ENCODE measurements around the gene SMIM24.

SMIM24 gene

GRCh38 chr19:3459089-3459881 is 21.0 kb downstream of the SMIM24 start:
- Histone ChIP-seq H4K20me1 (ENCODE audit: insufficient read depth, low read length, poor library complexity, severe bottlenecking) (peaks cover 5% of the 10 kb centered on the region), H3F3A (ENCODE audit: low read depth) (no peaks in the 10 kb centered on the region), H3K36me3 (ENCODE audit: insufficient read depth, low read length) (peaks cover 35% of the 10 kb centered on the region; the same call in 1 of the 2 replicates), H2AFZ (ENCODE audit: low read length) (no peak overlapping the region), H3K4me2 (ENCODE audit: low read depth, low read length, poor library complexity, severe bottlenecking) (no peak overlapping the region), H3K4me3 (ENCODE audit: low read length, poor library complexity, severe bottlenecking) (no peak overlapping the region), H3K9ac (ENCODE audit: low read depth, low read length, poor library complexity, severe bottlenecking) (no peak overlapping the region), H3K4me1 (ENCODE audit: insufficient read depth, low read length, poor library complexity, severe bottlenecking) (peaks cover 5% of the 10 kb centered on the region), H3K27me3 (ENCODE audit: insufficient read depth, low read length, poor library complexity, severe bottlenecking) (no peaks in the 10 kb centered on the region), H3K79me2 (ENCODE audit: insufficient read depth, low read length) (no peaks in the 10 kb centered on the region), H3K9me2 (replicated peaks; ENCODE audit: low read depth, low read length) (no peaks in the 10 kb centered on the region), H3K9me3 (ENCODE audit: insufficient read depth, low read depth, low read length) (no peaks in the 10 kb centered on the region)
- TF ChIP-seq EZH2phosphoT487 (IDR thresholded peaks at IDR 0.05; ENCODE audit: borderline replicate concordance) = no peak

- no peak overlapping the region for H2AFZ ChIP-seq (ENCODE audit: low read length)
- no peaks in the 10 kb centered on the region for H3F3A ChIP-seq (ENCODE audit: low read depth)
- H3K27me3 ChIP-seq (ENCODE audit: insufficient read depth, low read length, poor library complexity, severe bottlenecking) = no peaks in the 10 kb centered on the region
- H3K9me2 ChIP-seq (replicated peaks; ENCODE audit: low read depth, low read length) = no peaks in the 10 kb centered on the region
- no peak overlapping the region for H3K9ac ChIP-seq (ENCODE audit: low read depth, low read length, poor library complexity, severe bottlenecking)
- H3K4me1 ChIP-seq (ENCODE audit: insufficient read depth, low read length, poor library complexity, severe bottlenecking) = peaks cover 5% of the 10 kb centered on the region
- TF ChIP-seq EZH2phosphoT487 (IDR thresholded peaks at IDR 0.05; ENCODE audit: borderline replicate concordance) (no peak), CTCF (conservative IDR thresholded peaks at IDR 0.05; ENCODE audit: low read length) (no peak)
- H3K9me3 ChIP-seq (ENCODE audit: insufficient read depth, low read depth, low read length) = no peaks in the 10 kb centered on the region
- H3K4me2 ChIP-seq (ENCODE audit: low read depth, low read length, poor library complexity, severe bottlenecking) = no peak overlapping the region
- H3K79me2 ChIP-seq (ENCODE audit: insufficient read depth, low read length) = no peaks in the 10 kb centered on the region
- no peak overlapping the region for H3K4me3 ChIP-seq (ENCODE audit: low read length, poor library complexity, severe bottlenecking)
- H3K36me3 ChIP-seq (ENCODE audit: insufficient read depth, low read length) = peaks cover 42% of the 10 kb centered on the region; the same call in 1 of the 2 replicates
- H4K20me1 ChIP-seq (ENCODE audit: insufficient read depth, low read length, poor library complexity, severe bottlenecking) = peaks cover 5% of the 10 kb centered on the region
These were observed 21.9 kb downstream of the SMIM24 start for GRCh38 chr19:3458229-3459088.

- Histone ChIP-seq H3K4me2 (ENCODE audit: low read depth, low read length, poor library complexity, severe bottlenecking) (no peak overlapping the region), H3K79me2 (ENCODE audit: insufficient read depth, low read length) (no peaks in the 10 kb centered on the region), H4K20me1 (ENCODE audit: insufficient read depth, low read length, poor library complexity, severe bottlenecking) (peaks cover 5% of the 10 kb centered on the region), H3K9me2 (replicated peaks; ENCODE audit: low read depth, low read length) (no peaks in the 10 kb centered on the region), H2AFZ (ENCODE audit: low read length) (no peak overlapping the region), H3K27me3 (ENCODE audit: insufficient read depth, low read length, poor library complexity, severe bottlenecking) (no peaks in the 10 kb centered on the region), H3K36me3 (ENCODE audit: insufficient read depth, low read length) (peaks cover 43% of the 10 kb centered on the region; the same call in 1 of the 2 replicates), H3K4me3 (ENCODE audit: low read length, poor library complexity, severe bottlenecking) (no peak overlapping the region), H3K9ac (ENCODE audit: low read depth, low read length, poor library complexity, severe bottlenecking) (no peak overlapping the region), H3F3A (ENCODE audit: low read depth) (no peaks in the 10 kb centered on the region), H3K9me3 (ENCODE audit: insufficient read depth, low read depth, low read length) (no peaks in the 10 kb centered on the region), H3K4me1 (ENCODE audit: insufficient read depth, low read length, poor library complexity, severe bottlenecking) (peaks cover 5% of the 10 kb centered on the region)
- TF ChIP-seq CTCF (conservative IDR thresholded peaks at IDR 0.05; ENCODE audit: low read length) (no peak), EZH2phosphoT487 (IDR thresholded peaks at IDR 0.05; ENCODE audit: borderline replicate concordance) (no peak)
These were observed 22.6 kb downstream of the SMIM24 start for GRCh38 chr19:3457528-3458228.
